NCI-H82 (cell line): ENCODE measurements around the gene HINT3.
"Not testable (repeated sequence)": the region's sequence is repeated elsewhere in the genome, so short reads cannot be mapped to it uniquely, and the experiment has no call there.

Experiments used
- DNase-seq: peaks from one replicate; lab custom pipeline; 2025; lab: John Stamatoyannopoulos, UW

HINT3 gene

GRCh38 chr6:126002755-126003679 lies 46.4 kb downstream of the HINT3 start:
- no peak for DNase-seq

- no peak for DNase-seq
Observed at GRCh38 chr6:126007800-126008199, 51.2 kb downstream of the HINT3 start.

GRCh38 chr6:126010040-126010439 lies 53.5 kb downstream of the HINT3 start:
- no peak for DNase-seq

GRCh38 chr6:126015863-126016262 lies 59.3 kb downstream of the HINT3 start:
- DNase-seq = no peak

- no peak for DNase-seq
Observed at GRCh38 chr6:126016591-126016990, 60.0 kb downstream of the HINT3 start.

GRCh38 chr6:126017668-126018067 lies 61.1 kb downstream of the HINT3 start:
- no peak for DNase-seq

GRCh38 chr6:126020305-126021050 lies 63.9 kb downstream of the HINT3 start:
- no peak for DNase-seq

- not testable (repeated sequence) for DNase-seq
Observed at GRCh38 chr6:126023474-126023873, 66.9 kb downstream of the HINT3 start.

GRCh38 chr6:126026001-126026400 lies 69.4 kb downstream of the HINT3 start:
- DNase-seq = no peak

- no peak for DNase-seq
Observed at GRCh38 chr6:126027601-126028000, 71.0 kb downstream of the HINT3 start.
